GOT3 (cell line): ENCODE data around the gene FAM180A.
"Not testable (repeated sequence)": the region's sequence is repeated elsewhere in the genome, so short reads cannot be mapped to it uniquely, and the experiment has no call there.

Experiments
- DNase-seq: peaks from one replicate; lab custom pipeline; 2025; ENCODE audit warnings: mixed read lengths; lab: John Stamatoyannopoulos, UW

FAM180A gene

GRCh38 chr7:135741905-135742304 lies 6.7 kb downstream of the FAM180A start:
- DNase-seq: no peak

GRCh38 chr7:135740889-135741288 lies 7.7 kb downstream of the FAM180A start:
- DNase-seq: no peak

- DNase-seq: not testable (repeated sequence)
Measured at GRCh38 chr7:135737306-135737647, 11.3 kb downstream of the FAM180A start.

GRCh38 chr7:135736586-135737305 lies 11.9 kb downstream of the FAM180A start:
- DNase-seq: no peak

- no peak for DNase-seq
Measured at GRCh38 chr7:135734343-135734689, 14.3 kb downstream of the FAM180A start.

- no peak for DNase-seq
Measured at GRCh38 chr7:135733603-135734342, 14.8 kb downstream of the FAM180A start.

GRCh38 chr7:135731131-135731530 lies 17.5 kb downstream of the FAM180A start:
- DNase-seq: no peak

GRCh38 chr7:135729230-135729629 lies 19.4 kb downstream of the FAM180A start:
- no peak for DNase-seq

GRCh38 chr7:135728136-135728669 lies 20.4 kb downstream of the FAM180A start, which contains the start of gene SLC13A4:
Gene SLC13A4 (minus strand): TSS chr7:135728186. CDS start chr7:135727496, 690 bp downstream.
- no peak for DNase-seq

GRCh38 chr7:135726911-135727673 lies 21.5 kb downstream of the FAM180A start:
- DNase-seq: no peak

GRCh38 chr7:135726276-135726788 lies 22.3 kb downstream of the FAM180A start:
- DNase-seq: no peak

GRCh38 chr7:135723411-135723810 lies 25.2 kb downstream of the FAM180A start:
- no peak for DNase-seq

GRCh38 chr7:135721198-135721820 lies 27.3 kb downstream of the FAM180A start:
- no peak for DNase-seq

GRCh38 chr7:135719688-135720087 lies 28.9 kb downstream of the FAM180A start:
- DNase-seq: no peak

- DNase-seq: no peak
Measured at GRCh38 chr7:135718794-135719437, 29.7 kb downstream of the FAM180A start.

GRCh38 chr7:135718219-135718618 lies 30.4 kb downstream of the FAM180A start:
- no peak for DNase-seq

GRCh38 chr7:135717693-135718092 lies 30.9 kb downstream of the FAM180A start:
- DNase-seq: no peak

GRCh38 chr7:135716677-135717238 lies 31.9 kb downstream of the FAM180A start:
- DNase-seq: no peak

GRCh38 chr7:135715673-135716072 lies 32.9 kb downstream of the FAM180A start:
- DNase-seq: no peak

GRCh38 chr7:135715055-135715522 lies 33.5 kb downstream of the FAM180A start:
- no peak for DNase-seq

- peak; percentile 32 for DNase-seq
Measured at GRCh38 chr7:135714534-135715009, 34.0 kb downstream of the FAM180A start.
